ENCODE results near the gene IRX6. TPM values are rescaled to one million over a fixed set of nuclear protein-coding genes. Genes with fewer than 3 reads are reported as not detected.

Gene IRX6
- total RNA-seq (2014; rRNA removed; shearing (Covaris generic); ENCODE audit: low replicate concordance), result 0.16 TPM in 1 of 2 replicates, not detected in the other

- Histone ChIP-seq H3K27me3 (peaks cover 29% of the 10 kb centered on the region), H3K9me3 (no peaks in the 10 kb centered on the region), H3K4me3 (peak within 1 kb of the TSS; percentile 34), H3K36me3 (no peaks in the 10 kb centered on the region)
- peak; percentile 92 for DNase-seq
Observed at GRCh38 chr16:55323637-55324271, at the start of gene IRX6. Gene IRX6, plus strand, starts transcription at chr16:55324203. Its CDS starts 889 bp downstream, at chr16:55325092.

GRCh38 chr16:55274391-55274790 is 49.6 kb upstream of the IRX6 start:
- no peak for DNase-seq
- H3K4me3 ChIP-seq, result no peak overlapping the region
- peaks cover 10% of the 10 kb centered on the region for H3K27me3 ChIP-seq
- no peaks in the 10 kb centered on the region for H3K36me3 ChIP-seq
- H3K9me3 ChIP-seq, result no peaks in the 10 kb centered on the region

DNA sequence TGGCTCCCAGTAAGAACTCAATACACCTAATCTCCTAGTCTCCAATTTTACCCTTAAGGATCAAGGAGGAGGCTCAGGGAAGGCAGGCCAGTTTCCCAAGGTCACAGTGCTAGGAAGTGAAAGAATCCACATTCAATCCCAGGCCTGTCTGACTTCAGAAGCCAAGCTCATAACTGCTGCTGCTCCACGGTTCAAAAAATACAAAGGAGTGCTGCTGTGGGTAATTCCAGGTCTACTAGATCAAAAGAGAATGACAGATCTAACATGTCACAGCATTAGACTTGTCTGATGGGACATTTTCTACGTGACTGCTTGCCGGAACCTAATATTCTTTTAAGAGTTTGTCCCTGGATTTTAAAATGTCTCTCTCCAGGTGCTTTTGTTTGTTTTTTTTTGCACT is 48.8 kb upstream of the IRX6 start:
- Histone ChIP-seq H3K4me3 (no peak overlapping the region), H3K36me3 (no peaks in the 10 kb centered on the region), H3K9me3 (no peaks in the 10 kb centered on the region), H3K27me3 (peaks cover 10% of the 10 kb centered on the region)
- no peak for DNase-seq

GRCh38 chr16:55275869-55276268 is 48.1 kb upstream of the IRX6 start:
- no peak overlapping the region for H3K4me3 ChIP-seq
- DNase-seq, result no peak

DNA sequence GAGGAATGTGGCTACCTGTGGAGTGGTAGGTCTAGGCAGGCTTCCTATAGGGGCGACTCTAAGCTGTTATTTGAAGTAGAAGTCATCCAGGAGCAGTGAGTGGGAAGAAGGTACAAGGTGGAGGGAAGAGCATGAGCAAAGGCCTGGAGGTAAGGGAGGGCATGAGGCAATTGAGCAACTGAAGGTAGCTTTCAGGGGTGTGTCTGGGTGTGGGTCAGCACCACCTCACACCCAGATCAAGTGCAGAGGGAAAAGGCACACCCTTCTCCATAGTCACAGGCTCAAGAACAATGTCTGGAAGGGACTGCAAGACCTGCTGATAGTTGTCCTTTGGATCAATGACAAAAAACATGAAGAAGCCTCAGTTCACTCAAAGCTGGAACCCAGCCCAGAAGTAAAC is 46.5 kb upstream of the IRX6 start:
- Histone ChIP-seq H3K4me3 (no peak overlapping the region), H3K27me3 (peaks cover 6% of the 10 kb centered on the region), H3K36me3 (no peaks in the 10 kb centered on the region), H3K9me3 (no peaks in the 10 kb centered on the region)
- DNase-seq, result no peak

More at GRCh38 chr16:55275869-55276268, 48.1 kb upstream of the IRX6 start:
- H3K27me3 ChIP-seq, result peaks cover 10% of the 10 kb centered on the region
- no peaks in the 10 kb centered on the region for H3K36me3 ChIP-seq
- H3K9me3 ChIP-seq, result no peaks in the 10 kb centered on the region

DNA sequence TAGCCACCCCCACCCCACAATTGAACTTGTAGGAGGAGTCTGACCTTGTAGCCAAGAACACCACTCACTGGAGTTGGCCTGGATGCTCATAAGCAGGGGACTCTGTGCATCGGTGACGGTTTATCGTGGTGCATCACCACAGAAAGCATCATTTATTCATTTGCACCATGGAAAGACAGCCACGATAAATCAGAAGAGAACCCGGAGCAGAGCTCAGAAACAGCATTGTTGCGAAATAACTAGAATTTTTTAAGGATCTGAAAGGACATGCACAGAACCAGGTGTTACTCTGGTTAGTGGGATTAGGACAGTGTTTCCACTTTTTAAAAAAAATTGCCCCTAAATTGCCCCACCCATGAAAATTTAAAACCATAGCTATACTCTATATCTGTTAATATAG is 44.4 kb upstream of the IRX6 start:
- no peak for DNase-seq
- Histone ChIP-seq H3K4me3 (no peak overlapping the region), H3K9me3 (no peaks in the 10 kb centered on the region), H3K36me3 (no peaks in the 10 kb centered on the region), H3K27me3 (peaks cover 6% of the 10 kb centered on the region)

- H3K27me3 ChIP-seq, result peaks cover 3% of the 10 kb centered on the region; the same call in 1 of the 2 replicates
- H3K4me3 ChIP-seq, result no peak overlapping the region
- H3K9me3 ChIP-seq, result no peaks in the 10 kb centered on the region
- H3K36me3 ChIP-seq, result no peaks in the 10 kb centered on the region
- peak; percentile 81 for DNase-seq
Observed at GRCh38 chr16:55280587-55280986, 43.4 kb upstream of the IRX6 start.

DNA sequence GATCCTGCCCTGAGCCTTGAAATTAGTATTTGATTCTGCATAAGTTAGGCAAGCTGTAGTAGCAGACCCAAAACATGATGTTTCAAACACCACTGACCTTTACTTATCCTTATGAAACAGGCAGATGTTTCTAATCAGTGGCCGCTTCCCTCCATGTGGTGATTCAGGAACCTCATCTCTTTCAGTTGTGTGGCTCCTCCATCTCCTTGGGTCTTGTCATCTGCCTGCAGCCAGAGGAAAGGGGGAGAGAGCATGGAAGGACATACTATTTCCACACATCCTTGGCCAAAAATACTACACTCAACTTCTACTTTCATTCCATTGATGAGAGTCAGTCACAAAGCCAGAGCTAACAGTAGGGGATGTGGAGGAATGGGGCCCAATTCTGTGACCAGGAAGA is 41.6 kb upstream of the IRX6 start:
- no peaks in the 10 kb centered on the region for H3K36me3 ChIP-seq
- peaks cover 3% of the 10 kb centered on the region; the same call in 1 of the 2 replicates for H3K27me3 ChIP-seq
- H3K4me3 ChIP-seq, result no peak overlapping the region
- DNase-seq, result no peak
- H3K9me3 ChIP-seq, result peaks cover 2% of the 10 kb centered on the region

GRCh38 chr16:55283812-55284717 is 39.9 kb upstream of the IRX6 start:
- H3K4me3 ChIP-seq, result no peak overlapping the region
- no peaks in the 10 kb centered on the region for H3K36me3 ChIP-seq
- DNase-seq, result no peak
- H3K27me3 ChIP-seq, result peaks cover 2% of the 10 kb centered on the region; the same call in 1 of the 2 replicates
- peaks cover 9% of the 10 kb centered on the region for H3K9me3 ChIP-seq

DNA sequence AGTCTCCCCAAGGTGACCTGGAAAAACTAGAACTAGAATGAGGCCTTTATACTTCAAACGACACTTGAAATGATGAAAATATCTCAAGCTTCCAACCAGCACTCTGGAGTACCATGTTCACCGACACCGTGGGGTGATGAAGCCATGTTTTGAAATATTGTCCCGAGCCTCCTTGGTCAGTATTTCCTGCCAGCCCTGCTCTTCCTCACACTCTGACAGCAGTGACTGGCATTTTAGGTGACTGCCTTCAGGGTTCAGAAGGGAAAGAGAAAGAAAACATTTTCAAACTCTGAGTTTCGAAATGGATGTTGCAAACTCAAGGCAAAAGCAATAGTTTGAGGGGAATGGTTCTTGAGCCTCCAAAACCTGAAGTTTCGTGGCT is 39.3 kb upstream of the IRX6 start:
- no peaks in the 10 kb centered on the region for H3K36me3 ChIP-seq
- no peak overlapping the region for H3K4me3 ChIP-seq
- H3K27me3 ChIP-seq, result no peaks in the 10 kb centered on the region
- no peak for DNase-seq
- peaks cover 9% of the 10 kb centered on the region for H3K9me3 ChIP-seq

- no peak for DNase-seq
- Histone ChIP-seq H3K9me3 (peaks cover 9% of the 10 kb centered on the region), H3K4me3 (no peak overlapping the region), H3K27me3 (no peaks in the 10 kb centered on the region), H3K36me3 (no peaks in the 10 kb centered on the region)
Observed at GRCh38 chr16:55285586-55285985, 38.4 kb upstream of the IRX6 start.

DNA sequence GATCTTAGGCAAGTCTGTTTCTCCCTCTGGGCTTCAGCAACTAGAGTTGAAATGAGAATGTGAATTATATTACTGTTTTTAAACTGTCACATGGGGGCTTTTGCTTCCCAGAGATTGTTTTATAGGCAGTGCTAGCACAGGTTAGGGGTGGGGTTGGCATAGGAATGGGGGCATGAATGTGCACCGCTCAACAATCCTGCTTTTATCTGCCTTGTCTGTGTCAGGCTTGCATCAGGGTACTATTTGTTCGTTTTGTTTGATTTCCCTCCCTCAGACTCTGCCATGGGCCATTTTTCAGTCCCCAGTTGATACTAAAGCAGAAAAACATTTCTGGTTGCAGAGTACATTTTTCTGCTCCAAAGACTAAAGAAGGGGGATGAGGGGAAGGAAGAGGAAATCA is 34.6 kb upstream of the IRX6 start:
- no peaks in the 10 kb centered on the region for H3K36me3 ChIP-seq
- peaks cover 9% of the 10 kb centered on the region for H3K9me3 ChIP-seq
- H3K27me3 ChIP-seq, result no peaks in the 10 kb centered on the region
- no peak for DNase-seq
- no peak overlapping the region for H3K4me3 ChIP-seq

GRCh38 chr16:55291847-55292246 is 32.2 kb upstream of the IRX6 start:
- Histone ChIP-seq H3K27me3 (no peaks in the 10 kb centered on the region), H3K36me3 (no peaks in the 10 kb centered on the region), H3K4me3 (no peak overlapping the region), H3K9me3 (peaks cover 9% of the 10 kb centered on the region)
- no peak for DNase-seq

DNA sequence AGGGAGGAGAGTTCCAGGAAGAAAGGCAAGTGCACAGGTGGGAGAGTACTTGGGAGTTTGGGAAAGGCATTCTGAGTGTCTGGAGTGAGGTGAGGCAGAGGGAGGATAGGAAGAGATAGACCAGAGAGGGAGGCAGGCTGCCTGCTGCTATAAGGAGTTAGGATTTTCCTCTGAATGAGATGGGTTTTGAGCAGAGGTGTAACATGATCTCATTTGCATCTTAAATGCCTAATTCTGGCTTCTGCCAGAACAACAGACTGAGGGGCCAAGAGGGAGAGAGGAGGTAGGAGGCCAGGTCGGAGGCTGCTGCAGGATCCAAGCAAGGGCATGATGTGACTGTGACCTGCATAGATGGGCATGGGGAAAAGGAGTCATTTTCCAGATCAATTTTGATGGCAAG is 31.5 kb upstream of the IRX6 start:
- Histone ChIP-seq H3K27me3 (no peaks in the 10 kb centered on the region), H3K4me3 (no peak overlapping the region), H3K9me3 (peaks cover 12% of the 10 kb centered on the region), H3K36me3 (no peaks in the 10 kb centered on the region)
- DNase-seq, result no peak

- no peak for DNase-seq
- Histone ChIP-seq H3K9me3 (peaks cover 5% of the 10 kb centered on the region), H3K36me3 (no peaks in the 10 kb centered on the region), H3K4me3 (no peak overlapping the region), H3K27me3 (no peaks in the 10 kb centered on the region)
Observed at GRCh38 chr16:55294129-55294528, 29.9 kb upstream of the IRX6 start.

- H3K9me3 ChIP-seq, result peaks cover 5% of the 10 kb centered on the region
- no peaks in the 10 kb centered on the region for H3K27me3 ChIP-seq
- no peak overlapping the region for H3K4me3 ChIP-seq
- no peaks in the 10 kb centered on the region for H3K36me3 ChIP-seq
- DNase-seq, result peak; percentile 92
Observed at GRCh38 chr16:55294931-55295342, 29.1 kb upstream of the IRX6 start.

- H3K4me3 ChIP-seq, result no peak overlapping the region
- peak; percentile 80 for DNase-seq
Observed at GRCh38 chr16:55297062-55297909, 26.7 kb upstream of the IRX6 start.

More at GRCh38 chr16:55297062-55297909, 26.7 kb upstream of the IRX6 start:
- H3K36me3 ChIP-seq, result no peaks in the 10 kb centered on the region
- H3K9me3 ChIP-seq, result peaks cover 5% of the 10 kb centered on the region
- H3K27me3 ChIP-seq, result no peaks in the 10 kb centered on the region; the same call in 1 of the 2 replicates
